NCI-H2196 (cell line): ENCODE measurements around the gene BCAP29.
"Not testable (repeated sequence)": the region's sequence is repeated elsewhere in the genome, so short reads cannot be mapped to it uniquely, and the experiment has no call there.

Experiments used
- DNase-seq: peaks from one replicate; lab custom pipeline; 2025; ENCODE audit not compliant: unreplicated experiment; lab: John Stamatoyannopoulos, UW

Gene BCAP29, protein sequence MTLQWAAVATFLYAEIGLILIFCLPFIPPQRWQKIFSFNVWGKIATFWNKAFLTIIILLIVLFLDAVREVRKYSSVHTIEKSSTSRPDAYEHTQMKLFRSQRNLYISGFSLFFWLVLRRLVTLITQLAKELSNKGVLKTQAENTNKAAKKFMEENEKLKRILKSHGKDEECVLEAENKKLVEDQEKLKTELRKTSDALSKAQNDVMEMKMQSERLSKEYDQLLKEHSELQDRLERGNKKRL

DNA sequence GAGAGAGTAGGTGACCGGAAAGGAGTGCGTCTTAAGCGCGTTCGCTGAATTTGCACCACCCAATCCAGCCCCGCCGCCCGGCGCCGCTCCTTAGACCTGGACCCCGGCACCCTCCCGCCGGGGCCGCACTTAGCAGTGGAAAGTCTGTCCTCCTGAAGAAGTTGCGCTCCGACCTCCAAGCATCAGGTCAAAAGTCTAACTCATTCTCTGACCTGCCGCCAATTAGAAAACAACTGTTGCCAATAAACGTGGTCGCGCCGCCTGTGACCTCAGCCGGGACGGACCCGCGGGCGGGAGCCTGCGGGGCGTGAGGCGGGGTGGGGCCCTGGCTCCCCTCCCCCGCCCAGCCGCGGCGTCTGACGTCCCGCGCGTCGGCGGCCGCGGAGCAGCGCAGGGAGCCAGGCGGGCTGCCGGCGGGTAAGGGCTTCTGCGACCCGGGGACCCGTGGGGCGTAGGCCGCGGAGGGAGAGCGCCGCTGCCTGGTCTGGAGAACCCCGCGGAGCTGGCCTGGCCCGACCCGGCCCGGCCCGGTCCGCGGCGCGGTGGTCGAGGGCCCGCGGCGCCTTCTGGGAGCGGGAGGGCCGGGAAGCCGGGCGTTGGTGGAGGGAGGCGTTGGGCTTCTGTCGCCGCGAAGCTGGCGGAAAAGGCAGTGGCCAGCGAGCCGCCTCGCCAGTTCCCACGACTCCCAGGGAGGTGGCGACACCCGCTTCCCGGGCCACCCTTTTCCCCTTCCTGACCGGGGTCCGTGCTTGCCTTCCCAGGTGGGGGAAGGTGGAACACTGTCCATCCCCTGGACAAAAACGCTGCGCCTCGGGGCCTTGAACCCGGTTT is at the start of gene BCAP29:
Gene BCAP29, plus strand, starts transcription at position 362 of the 831 bp plus-strand sequence. CDS start 527 bp downstream, outside the sequence.
- DNase-seq = peak; percentile 75

DNA sequence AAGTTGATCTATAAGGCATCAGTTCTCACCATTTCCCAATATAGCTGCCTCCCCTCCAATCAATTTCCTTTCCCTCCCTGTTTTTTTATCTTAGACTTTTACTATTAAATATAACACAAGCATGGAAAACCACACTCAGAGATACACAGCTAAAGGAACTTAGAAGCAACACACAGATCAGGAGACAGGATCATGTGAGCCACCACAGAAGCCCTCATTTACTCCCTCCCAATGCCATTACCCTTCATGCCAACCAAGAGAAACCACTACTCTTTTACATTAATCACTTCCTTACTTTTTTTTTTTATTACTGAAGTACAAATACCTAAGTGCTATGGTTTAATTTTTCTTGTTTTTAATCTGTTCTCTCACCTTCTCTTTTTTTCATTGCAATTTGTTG is 49.3 kb upstream of the BCAP29 start:
- DNase-seq = no peak

DNA sequence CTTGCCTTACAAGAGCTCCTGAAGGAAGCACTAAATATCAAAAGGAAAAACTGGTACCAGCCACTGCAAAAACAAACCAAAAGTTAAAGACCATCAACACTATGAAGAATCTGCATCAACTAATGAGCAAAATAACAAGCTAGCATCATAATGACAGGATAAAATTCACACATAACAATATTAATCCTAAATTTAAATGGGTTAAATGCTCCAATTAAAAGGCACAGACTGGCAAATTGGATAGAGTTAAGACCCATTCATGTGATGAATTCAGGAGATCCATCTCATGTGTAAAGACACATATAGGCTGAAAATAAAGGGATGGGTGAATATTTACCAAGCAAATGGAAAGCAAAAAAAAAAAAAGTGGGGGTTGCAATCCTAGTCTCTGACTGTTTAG is 45.9 kb upstream of the BCAP29 start:
- no peak for DNase-seq

DNA sequence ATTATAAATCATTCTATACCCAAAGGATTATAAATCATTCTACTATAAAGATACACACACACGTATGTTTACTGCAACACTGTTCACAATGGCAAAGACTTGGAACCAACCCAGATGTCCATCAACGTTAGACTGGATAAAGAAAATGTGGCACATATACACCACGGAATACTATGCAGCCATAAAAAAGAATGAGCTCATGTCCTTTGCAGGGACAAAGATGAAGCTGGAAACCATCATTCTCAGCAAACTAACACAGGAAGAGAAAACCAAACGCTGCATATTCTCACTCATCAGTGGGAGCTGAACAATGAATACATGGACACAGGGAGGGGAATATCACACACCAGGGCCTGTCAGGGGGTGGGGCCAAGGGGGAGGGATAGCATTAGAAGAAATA is 42.8 kb upstream of the BCAP29 start:
- DNase-seq = not testable (repeated sequence)

DNA sequence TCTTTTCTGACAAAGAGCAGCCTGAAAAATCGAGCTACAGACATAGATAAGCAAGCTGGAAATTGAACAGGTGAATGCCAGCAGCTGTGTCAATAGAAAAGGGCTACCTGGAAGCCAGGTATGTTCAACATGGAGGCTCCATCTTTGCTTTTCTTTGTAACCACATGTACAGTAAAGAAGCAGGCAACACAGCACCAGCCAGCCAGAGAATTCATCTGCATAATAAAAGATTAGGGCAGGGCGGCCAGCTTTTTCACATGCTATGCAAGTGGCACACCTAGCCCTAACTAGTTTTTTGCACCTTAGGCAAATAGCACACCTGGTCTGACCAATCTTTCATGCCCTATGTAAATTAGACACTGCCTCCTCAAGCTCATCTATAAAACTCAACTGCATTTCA is 42.0 kb upstream of the BCAP29 start:
- peak; percentile 52 for DNase-seq

DNA sequence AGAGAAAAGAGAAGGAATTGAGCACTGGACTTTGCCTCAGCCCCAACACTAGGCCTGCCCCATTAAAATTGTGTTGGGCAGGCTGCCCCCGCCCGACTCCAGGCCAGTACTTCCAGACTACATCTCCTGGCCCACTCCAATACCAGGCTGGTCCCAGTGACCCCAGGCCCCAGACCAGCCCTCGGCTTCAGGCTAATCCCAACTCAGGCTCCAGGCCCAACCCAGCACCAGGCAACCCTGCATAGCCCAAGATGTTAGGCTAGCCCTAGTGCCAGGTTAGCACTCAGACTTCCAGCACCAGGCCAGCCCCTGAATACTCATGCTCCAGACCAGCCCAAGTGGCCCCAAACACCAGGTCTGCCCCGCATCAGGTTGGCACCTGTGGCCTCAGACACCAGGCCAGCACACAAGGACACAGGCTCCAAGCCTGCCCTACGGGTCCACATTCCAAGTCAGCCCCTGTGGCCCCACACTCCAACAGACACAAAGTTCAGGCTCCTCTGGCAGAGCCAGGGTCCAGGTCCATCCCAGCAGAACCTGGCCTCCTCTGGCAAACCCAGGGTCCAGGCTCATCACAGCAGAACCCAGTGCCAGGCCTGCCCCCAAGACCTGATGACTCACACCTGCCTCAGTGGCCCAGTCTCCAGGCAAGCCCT is 36.6 kb upstream of the BCAP29 start:
- DNase-seq = no peak

DNA sequence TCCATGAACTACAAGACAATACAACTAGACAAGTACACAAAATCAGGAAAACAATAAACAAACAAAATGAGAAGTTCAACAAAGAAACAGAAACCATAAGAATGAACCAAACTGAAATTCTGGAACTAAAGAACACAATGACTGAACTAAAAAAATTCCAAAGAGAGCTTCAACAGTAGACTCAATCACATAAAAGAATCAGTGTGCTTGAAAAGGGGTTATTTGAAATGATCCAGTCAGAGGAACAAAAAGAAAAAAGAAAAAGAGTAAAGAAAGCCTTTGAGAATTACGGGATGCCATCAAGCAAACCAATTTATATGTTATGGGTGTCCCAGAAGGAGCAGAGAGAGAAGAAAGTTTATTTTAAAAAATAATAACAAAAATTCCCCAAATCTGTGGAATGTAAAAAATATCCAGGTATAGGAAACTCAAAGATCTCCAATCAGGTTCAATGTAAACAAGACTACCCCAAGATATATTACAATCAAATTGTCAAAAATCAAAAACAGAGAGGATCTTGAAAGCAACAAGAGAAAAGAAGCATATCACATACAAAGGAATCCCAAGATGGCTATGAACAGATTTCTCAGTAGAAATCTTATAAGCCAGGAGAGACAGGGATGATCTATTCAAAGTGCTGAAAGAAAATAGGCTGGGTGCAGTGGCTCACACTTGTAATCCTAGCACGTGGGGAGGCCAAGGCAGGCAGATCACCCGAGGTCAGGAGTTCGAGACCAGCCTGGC is 35.0 kb upstream of the BCAP29 start:
- DNase-seq = no peak

DNA sequence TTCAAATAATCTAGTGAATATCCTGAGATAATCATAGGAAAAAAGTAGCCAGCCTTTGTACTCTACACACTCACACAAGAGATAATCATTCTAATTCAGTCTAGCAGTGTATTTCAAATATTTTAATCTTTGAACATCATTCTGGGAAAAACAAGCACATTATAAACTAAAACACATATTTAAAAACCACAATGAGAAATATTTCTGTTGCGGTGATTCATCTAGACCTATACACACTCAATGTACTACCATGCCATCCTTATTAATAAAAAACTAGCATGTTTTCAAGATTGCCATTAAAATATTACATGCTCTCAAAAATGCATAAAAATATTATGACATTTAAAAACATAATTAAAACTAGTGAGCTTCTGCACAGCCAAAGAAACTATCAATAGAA is 28.1 kb upstream of the BCAP29 start:
- no peak for DNase-seq

DNA sequence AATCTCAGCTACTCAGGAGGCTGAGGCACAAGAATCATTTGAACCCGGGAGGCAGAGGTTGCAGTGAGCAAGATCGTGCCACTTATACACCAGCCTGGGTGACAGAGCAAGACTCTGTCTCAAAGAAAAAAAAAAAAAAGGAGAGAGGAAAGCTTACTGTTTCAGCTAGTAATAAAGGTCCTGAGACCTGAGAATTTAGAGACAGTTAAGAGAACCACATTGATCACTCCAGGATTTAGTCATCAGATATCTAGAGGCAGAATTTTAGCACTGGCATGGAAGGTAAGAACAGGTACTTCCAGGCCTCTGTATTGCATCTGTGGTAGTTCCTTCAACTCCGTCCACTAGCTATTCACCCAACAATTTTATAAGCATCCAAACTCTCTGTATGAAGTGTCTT is 24.2 kb upstream of the BCAP29 start:
- no peak for DNase-seq

DNA sequence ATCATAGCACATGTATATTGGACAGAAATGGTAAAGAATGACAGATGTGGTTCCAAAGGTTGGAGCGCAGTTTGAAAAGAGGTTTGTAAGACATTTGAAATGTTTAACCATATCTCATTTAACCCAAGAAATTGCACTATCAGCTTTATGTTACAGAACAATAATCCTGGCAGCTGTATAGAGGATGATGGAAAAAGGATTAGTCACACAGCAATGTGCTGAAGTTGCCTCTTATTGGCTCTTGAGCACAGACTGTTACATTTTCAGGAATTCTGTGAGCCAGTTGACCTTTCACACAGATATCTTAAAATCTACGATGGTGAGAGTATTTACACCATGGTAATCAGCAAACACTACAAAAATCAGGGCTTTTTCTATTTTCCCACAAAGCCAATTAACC is 20.2 kb upstream of the BCAP29 start:
- DNase-seq = no peak

DNA sequence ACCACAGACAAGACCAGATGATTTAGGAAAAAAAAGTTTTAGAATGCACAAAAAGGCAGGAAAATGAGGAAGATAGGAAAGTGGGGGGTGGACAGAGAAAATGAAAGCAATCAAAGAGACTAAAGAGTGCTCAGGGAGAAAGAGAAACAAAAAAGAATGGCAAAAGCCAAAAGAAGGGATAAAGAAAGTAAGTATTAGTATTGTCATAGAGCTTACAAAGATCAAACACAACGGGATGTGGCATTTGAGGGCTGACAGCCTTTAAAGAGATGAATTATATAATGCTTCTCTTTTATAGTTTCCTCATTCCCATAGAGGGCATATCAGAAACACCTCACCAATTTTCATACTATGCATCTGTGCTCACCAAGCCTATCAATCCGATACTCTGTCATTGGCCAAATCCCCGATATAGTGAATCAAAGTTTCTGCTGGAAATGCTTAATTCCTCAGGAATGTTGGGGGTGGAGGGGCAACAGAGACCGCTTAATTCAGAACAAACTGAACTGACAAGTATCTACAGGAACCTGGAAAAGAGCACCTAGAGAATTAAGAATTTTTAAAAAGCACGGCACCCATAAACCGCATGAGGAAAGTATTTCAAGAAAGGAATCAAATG is 19.0 kb upstream of the BCAP29 start:
- no peak for DNase-seq

DNA sequence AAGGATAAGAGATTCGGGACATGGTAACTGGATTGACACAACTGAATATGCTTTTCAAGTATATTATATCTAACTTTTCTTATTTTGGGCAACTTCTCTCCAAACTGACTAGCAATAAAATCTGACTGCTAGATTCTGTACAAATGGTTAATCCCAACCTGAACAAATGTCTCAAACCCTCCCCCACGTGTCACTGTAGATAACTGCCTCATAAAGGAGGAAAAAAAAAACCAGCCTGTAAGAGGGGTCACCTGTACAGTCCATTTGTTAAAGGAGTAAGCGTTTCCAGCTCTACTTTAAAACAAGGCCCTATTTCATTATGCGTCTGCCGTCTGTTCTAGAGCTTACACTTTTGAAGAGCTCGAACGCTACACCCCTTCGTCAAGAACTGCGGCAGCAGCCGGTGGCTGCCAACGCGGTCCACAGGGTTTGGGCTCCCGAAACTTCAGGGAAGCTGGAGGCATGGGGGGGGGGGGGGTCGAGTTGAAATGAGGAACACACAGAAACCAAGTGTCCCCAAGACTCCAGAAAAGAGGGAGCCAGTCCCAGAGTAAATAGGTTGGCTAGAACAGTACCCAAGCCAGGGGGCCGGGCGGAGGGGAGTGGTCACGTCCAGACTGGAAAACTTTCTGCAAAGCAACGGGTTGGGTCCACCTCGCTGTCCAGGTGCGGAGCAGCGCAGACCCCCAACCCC is 16.8 kb upstream of the BCAP29 start:
- peak; percentile 40 for DNase-seq

DNA sequence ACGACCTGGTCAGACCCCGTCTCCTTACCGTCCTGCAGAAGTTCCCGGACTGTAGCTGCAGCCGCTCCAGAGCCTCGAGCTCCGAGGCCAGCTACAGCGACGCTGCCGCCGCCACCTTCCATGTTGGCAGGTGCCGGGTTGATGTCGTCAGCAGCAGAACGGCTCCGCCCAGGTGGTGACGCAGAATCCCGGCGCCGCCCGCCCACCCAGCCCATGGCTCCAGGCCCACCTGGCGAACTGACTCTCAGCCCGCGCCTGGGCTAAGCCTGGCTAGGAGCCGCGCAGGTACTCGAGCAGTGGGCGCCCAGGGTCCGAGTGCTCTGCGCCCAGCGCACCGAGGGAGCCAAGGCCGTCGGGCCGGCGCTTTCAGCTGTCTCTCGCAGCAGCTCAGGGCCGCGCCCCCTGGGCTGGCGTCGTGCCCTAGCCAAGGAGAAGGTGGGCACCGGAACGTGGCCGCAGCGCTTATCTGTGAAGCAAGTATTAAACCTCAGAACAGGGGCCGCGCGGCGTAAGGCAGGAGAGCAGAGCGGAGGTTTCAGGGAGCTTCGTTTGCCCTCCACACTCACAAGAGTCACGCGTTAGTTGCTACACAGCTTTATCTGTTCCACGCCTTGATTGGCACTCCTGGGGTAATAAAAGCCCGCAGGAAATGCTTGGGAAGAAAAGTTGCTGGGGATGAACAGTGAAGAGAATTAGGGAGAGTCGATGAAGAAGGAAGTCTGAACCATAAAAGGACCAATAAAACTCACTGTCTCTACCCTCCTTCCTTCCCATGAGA is 16.1 kb upstream of the BCAP29 start, which contains the start of the genes COG5 and DUS4L:
Gene COG5, minus strand, starts transcription at position 146 of the 778 bp plus-strand sequence. Its CDS starts 24 bp downstream, at position 122.
Gene DUS4L, plus strand, starts transcription at position 197 of the 778 bp plus-strand sequence. CDS start 3,100 bp downstream, outside the sequence.
- DNase-seq = peak; percentile 86

DNA sequence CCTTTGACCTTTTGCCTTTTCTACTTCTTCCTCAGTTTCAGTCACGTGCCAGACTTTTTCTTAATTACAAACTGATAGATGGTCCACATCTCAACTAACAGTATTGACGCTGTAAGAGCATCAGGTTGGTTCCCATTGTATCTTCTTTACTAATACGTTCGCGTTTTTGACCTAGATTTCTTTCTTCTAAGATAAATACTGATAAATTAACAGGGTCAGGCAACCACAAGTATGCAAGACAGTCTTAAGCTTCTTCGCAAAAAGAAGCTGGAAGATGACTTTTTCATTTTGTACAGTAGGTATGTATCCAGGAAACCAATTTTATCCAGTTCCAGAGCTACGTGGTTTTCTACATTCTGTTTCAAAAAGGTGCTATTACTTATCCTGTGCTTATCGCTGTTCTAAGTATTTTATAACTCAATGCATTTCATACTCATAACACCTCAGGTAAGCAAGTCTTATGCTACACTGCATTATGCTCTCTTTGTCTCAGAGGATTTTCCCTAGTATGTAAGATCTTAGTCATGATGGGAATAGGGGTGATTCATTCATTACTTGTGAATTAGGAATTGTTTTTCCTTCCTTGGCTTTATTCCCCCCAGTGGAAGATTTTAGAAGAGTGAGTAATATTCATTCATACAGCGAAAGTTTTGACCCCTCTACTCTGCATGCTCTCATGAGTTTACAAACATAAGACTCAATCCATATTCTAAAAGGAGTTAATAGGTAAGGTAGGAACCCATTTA is 15.3 kb upstream of the BCAP29 start:
- DNase-seq = no peak

DNA sequence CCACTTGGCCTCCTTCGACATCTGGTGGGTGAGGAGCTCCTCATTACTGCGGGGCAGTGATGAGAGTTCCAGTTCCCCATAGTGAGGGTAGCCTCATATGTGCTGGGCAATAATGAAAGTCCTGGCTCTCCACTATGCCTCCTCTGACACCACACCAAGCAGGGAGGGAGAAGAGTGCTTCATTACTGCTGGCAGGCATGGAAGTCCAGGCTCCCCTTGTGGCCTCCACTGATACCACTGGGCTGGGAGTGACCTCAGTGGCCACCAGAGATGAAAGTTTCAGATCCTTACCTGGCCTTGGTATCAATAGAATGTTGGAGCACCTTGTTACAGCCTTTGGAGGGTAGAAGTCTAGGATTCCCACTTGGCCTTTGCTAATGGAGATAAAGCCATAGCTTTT is 9.7 kb upstream of the BCAP29 start:
- no peak for DNase-seq

DNA sequence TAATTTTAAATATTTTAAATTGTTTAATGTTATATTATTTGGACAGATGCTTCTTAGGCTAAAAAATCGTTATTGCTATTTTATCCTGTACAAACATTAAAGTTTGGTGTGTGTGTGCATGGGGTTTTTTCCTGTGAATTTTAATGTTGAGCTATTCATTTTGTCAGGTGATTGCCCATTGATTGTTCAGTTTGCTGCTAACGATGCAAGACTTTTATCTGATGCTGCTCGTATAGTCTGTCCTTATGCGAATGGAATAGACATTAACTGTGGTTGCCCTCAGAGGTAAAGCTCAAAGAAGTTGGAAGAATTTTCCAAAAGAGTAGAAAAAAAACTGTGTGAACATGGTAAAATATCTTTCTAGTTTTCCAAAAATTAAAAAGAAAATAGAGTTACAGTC is 6.5 kb upstream of the BCAP29 start:
- DNase-seq = no peak

DNA sequence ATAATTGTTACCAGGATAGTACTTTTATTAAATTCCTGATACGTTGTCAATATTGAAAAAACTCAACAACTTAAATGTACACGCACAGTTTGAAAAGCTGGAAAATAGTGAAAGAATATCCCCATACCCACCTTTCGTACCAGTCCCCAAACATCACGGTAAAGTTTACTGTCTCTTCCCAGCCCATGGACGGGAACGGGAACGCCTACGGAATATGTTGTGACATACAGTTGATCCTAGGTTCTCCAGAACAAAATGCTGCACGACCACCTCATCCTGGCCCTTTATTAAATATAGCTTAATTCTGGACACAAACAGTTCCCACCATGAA is 527 bp upstream of the BCAP29 start:
- no peak for DNase-seq

DNA sequence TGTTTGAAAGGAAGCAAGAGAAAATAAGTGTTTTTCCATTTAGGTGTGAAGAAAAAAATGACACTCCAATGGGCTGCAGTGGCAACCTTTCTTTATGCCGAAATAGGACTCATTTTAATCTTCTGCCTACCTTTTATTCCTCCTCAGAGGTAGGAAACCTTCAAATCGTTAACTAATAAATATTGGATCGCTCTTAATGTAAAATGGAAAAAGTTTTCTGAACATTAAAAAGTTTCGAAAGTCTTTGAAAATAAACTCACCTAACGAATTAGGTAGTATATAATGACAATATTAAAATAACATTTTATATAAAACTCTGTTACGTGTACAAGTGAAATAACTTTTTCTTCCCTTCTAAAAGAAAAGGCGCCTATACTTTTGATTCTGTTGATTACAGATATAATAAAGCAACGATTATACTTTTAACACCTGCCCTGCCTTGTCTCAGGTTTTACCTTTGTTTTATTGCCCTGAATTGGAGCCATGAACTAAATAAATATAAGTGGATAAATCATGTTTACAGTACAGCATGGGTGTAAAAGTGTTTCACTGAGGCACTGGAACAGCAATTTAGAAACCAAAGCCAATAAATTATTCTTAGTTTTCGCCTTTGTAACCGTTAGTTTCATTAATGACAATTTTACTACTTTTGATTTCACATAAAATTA is 804 bp downstream of the BCAP29 start:
- no peak for DNase-seq
